NCI-H1436 (cell line): ENCODE results near the gene ZSWIM6.

Experiments used
- DNase-seq: peaks from one replicate; lab custom pipeline; 2025; lab: John Stamatoyannopoulos, UW

The ZSWIM6 gene

DNA sequence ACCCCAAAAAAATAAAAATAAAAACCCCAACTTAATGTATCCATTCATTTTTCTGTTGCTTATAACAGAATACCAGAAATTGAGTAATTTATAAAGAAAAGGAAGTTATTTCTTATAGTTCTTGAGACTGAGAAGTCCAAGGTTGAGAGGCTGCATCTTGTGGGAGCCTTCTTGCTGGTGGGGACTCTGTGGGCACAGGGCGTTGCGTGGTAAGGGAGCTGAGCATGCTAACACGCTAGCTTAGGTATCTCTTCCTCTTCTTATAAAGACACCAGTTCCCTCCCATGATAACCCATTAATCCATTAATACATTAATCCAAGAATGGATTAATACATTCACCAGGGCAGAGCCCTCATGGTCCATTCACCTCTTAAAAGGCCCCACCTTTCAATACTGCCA, 150.9 kb downstream of the ZSWIM6 start:
- no peak for DNase-seq

DNA sequence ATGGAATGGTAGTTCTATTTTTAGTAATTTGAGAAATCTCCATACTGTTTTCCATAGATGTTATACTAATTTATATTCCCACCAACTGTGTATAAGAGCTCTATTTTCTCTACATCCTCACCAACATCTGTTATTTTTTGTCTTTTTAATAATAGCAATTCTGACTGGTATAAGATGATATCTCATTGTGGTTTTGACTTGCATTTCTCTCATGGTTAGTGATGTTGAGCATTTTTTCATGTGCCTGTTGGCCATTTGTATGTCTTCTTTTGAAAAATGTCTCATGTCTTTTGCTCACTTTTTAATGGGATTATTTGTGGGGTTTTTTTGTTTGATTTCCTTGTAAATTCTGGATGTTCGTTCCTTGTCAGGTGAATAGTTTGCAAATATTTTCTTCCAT, 154.4 kb downstream of the ZSWIM6 start:
- no peak for DNase-seq

GRCh38 chr5:61489574-61489973, 157.5 kb downstream of the ZSWIM6 start:
- DNase-seq = no peak

DNA sequence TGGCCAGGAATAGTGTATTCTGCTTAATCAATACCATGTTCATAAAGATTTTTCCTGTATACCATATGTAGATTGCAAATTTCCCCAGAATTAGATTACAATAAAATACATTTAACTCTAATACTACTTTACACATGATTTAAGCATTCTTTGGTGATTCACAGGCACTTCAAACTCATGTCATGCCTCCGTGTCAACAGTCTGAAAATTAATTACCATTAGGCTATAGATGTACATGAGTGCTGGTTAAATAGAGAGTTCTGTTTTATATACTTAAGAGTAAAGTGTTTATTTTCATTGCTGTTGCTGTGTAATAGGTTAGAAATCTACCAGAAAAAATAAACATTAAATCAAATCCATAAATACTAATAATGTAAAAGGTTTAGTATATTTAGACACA, 159.8 kb downstream of the ZSWIM6 start:
- DNase-seq = no peak

DNA sequence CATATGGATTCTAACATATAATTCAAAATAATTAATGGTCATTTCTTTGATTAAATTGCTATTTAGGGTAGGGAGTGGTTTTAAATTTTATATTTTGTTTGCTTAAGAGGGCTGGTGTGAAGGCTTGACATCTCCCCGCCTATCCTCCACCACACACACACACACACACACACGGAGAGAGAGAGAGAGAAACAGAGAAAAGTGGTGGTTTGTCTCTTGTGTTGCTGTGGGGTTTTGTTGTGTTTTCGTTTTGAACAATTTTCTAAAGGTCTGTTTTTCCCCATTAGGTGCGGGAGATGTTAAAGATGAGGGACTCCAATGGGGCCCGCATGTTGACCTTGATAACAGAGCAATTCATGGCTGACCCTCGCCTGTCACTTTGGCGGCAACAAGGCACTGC, 161.9 kb downstream of the ZSWIM6 start:
- DNase-seq = no peak

DNA sequence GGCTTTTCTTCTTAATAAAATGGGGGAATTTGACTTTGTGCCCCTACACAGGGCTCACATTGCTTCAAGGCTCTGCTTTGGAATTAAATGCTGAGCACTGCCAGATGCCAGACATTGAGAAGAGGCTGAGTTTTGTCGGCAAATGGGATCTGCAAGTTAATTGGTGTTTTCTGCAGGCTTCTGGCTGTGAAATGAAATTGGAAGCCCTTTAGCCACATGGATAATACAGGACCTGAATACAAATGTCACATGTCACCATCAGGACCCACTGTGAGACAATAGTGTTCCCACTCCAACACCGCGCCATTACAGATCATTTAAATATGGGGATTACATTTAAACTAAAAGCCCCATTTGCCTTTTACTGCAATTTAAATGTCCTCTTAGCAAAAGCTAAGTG, 164.4 kb downstream of the ZSWIM6 start:
- DNase-seq = peak; percentile 84

GRCh38 chr5:61496860-61497259, 164.8 kb downstream of the ZSWIM6 start:
- DNase-seq = no peak

GRCh38 chr5:61498121-61498520, 166.1 kb downstream of the ZSWIM6 start:
- DNase-seq = no peak

- no peak for DNase-seq
These were observed 169.9 kb downstream of the ZSWIM6 start for GRCh38 chr5:61501971-61502370.

GRCh38 chr5:61504143-61504770, 172.2 kb downstream of the ZSWIM6 start:
- no peak for DNase-seq

GRCh38 chr5:61505281-61505680, 173.2 kb downstream of the ZSWIM6 start:
- no peak for DNase-seq

DNA sequence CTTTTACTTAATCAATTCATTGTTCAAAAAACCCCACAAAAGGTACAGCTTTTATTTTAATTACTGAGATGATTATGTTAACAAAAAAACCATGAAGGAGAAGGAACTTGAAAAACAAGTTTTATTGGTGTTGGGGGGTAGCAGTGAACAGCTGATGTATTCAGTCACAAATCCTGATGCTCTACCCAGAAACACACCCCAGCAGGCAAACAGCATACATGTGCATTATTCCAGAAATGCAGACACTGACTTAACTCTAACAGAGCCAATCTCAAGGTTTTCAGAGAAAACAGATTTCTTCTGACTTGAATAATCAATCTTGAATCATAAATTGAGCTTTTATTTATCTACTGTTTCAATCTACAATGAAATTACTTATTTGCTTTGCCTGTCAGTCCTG, 175.2 kb downstream of the ZSWIM6 start:
- DNase-seq = no peak

GRCh38 chr5:61516946-61517345, 184.9 kb downstream of the ZSWIM6 start:
- DNase-seq = no peak

DNA sequence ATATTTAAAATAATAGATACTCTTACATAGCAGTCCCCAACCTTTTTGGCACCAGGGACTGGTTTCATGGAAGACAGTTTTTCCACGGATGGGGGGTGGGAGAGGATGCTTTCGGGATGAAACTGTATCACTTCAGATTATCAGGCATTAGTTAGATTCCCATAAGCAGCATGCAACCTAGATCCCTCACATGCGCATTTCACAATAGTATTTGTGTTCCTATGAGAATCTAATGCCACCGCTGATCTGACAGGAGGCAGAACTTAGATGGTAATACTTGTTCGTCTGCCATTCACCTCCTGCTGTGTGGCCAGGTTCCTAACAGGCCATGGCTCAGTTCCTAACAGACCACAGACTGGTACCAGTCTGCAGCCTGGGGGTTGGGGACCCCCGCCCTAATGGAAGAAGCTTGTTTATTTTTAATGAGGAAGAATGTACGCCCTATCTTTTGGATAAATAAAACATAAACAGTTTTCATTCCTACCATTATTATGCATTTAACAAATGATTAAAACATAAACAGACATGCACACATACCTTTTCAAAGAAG, 187.7 kb downstream of the ZSWIM6 start:
- DNase-seq = no peak

GRCh38 chr5:61523073-61523472, 191.0 kb downstream of the ZSWIM6 start:
- no peak for DNase-seq

DNA sequence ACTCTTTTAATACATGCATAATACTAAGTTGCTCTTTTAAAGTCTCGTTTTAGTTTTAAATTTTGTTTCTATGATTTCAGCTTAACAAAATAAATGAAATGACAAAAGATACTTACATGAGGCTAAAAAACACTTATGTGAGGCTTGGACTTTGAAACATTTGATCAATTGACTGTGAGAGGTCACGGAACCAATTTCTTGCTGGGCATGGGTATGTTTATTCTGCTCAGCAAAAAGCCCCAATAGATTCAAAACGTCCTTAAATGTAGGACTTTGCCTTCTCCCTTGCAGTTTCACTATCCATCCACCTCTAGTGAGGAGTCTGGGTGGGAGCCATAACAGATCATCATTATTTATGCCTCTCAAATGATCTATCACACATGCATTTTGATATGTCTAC, 191.9 kb downstream of the ZSWIM6 start:
- DNase-seq = no peak

- no peak for DNase-seq
These were observed 193.6 kb downstream of the ZSWIM6 start for GRCh38 chr5:61525512-61526206.

DNA sequence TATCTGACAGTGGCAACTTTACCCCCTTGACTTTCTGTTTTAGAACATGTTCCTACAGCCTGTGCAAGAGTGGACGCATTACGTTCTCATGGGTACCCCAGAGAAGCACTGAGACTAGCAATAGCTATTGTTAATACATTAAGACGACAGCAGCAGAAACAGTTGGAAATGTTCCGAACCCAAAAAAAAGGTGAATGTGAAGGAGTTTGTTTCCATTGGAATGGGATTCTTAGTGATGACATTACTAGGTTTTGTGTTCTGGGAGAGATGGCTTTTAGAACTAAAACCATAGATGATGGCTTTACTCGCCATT, 194.1 kb downstream of the ZSWIM6 start:
- no peak for DNase-seq

- DNase-seq = no peak
These were observed 200.9 kb downstream of the ZSWIM6 start for GRCh38 chr5:61532983-61533382.

DNA sequence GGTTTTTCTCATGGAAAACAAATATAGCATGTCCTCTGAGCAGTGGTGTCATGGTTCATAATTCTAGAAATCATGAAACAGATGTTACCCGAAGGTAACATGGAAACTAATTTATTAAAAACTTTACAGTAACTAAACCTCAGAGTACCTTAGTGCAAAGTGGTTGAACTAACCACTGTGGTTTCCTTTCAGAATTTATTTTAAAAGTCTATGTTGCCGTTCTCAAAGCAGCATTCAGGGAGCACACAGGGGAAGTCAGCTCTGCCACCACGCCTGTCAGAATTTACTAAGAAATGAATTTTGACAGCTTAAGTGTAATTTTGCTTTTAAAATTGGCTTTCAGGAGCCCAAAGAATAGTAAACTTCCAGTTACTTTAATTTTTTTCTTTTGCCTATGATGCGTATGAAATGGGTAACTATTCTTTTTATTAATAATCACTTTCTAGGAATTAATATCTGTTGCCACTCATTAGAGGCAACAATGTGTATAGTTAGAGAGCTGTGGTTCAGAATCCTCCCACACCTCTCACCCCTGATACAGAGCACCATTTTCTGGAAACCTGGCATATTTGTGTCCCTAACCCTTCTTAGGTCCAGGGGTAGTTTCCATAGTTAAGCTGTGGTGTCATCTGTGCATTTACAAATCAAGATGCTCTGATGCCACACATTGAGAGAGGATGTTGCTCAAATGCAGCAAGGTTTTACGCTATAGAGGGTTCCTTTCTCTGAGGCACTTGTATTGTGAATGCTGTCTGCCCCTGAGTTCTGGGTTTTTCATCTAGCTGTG, 202.6 kb downstream of the ZSWIM6 start:
- DNase-seq = no peak

- no peak for DNase-seq
These were observed 203.8 kb downstream of the ZSWIM6 start for GRCh38 chr5:61535828-61536227.

- no peak for DNase-seq
These were observed 204.9 kb downstream of the ZSWIM6 start for GRCh38 chr5:61536922-61537321.
